SJSA1 (cell line): ENCODE results near the gene RTN4R. TPM values are rescaled to one million over a fixed set of nuclear protein-coding genes. Genes with fewer than 3 reads are reported as not detected.

ENCODE experiments used
- DNase-seq, 2 experiments: peaks; one replicate each; pipeline ENCODE4 v3.0.0-alpha.2; 2015 to 2020; ENCODE audit warnings: low spot score in 2 of 2, low read depth in 1 of 2
- H3K27ac ChIP-seq: fragments of 250-450 bp; sonication (Bioruptor Pico); 2 replicates; pipeline ENCODE4 v1.5.1; 2020; ENCODE audit warnings: mild to moderate bottlenecking, moderate library complexity
- H3K27me3 ChIP-seq: fragments of 250-450 bp; sonication (Bioruptor Pico); replicated peaks from 2 replicates; pipeline ENCODE4 v1.5.1; 2020; ENCODE audit warnings: mild to moderate bottlenecking, moderate library complexity
- H3K36me3 ChIP-seq: fragments of 250-450 bp; sonication (Bioruptor Pico); 2 replicates; pipeline ENCODE4 v1.5.1; 2020; ENCODE audit warnings: mild to moderate bottlenecking
- H3K4me1 ChIP-seq: fragments of 250-450 bp; sonication (Bioruptor Pico); replicated peaks from 2 replicates; pipeline ENCODE4 v1.6.1; 2021; ENCODE audit warnings: mild to moderate bottlenecking
- H3K4me3 ChIP-seq: fragments of 250-450 bp; sonication (Bioruptor Pico); 2 replicates; pipeline ENCODE4 v1.5.1; 2020; ENCODE audit warnings: mild to moderate bottlenecking
- H3K9me3 ChIP-seq: fragments of 250-450 bp; sonication (Bioruptor Pico); replicated peaks from 2 replicates; pipeline ENCODE4 v1.5.1; 2020; ENCODE audit warnings: mild to moderate bottlenecking
- total RNA-seq: library from RNA; depleted of rRNA; stranded (reverse); fragments of >200 nt; shearing (Covaris generic); gene quantifications from 2 replicates; pipeline ENCODE4 v1.2.3, GENCODE V29; 2014

The RTN4R gene
- total RNA-seq, 1 experiment from 2014 or later = 0.05 TPM

GRCh38 chr22:20236052-20236717 lies 31.9 kb downstream of the RTN4R start:
- Histone ChIP-seq H3K9me3 (no peaks in the 10 kb centered on the region), H3K4me1 (no peaks in the 10 kb centered on the region), H3K36me3 (no peaks in the 10 kb centered on the region), H3K27me3 (peaks cover 4% of the 10 kb centered on the region), H3K27ac (no peak overlapping the region), H3K4me3 (no peak overlapping the region)
- DNase-seq = no peak

GRCh38 chr22:20235389-20235991 lies 32.6 kb downstream of the RTN4R start:
- H3K27me3 ChIP-seq = peaks cover 6% of the 10 kb centered on the region
- no peak overlapping the region for H3K27ac ChIP-seq
- no peak overlapping the region for H3K4me3 ChIP-seq
- DNase-seq = no peak
- H3K9me3 ChIP-seq = no peaks in the 10 kb centered on the region
- no peaks in the 10 kb centered on the region for H3K36me3 ChIP-seq
- no peaks in the 10 kb centered on the region for H3K4me1 ChIP-seq

- DNase-seq = no peak
- no peaks in the 10 kb centered on the region for H3K36me3 ChIP-seq
- peaks cover 12% of the 10 kb centered on the region for H3K27me3 ChIP-seq
- no peaks in the 10 kb centered on the region for H3K4me1 ChIP-seq
- H3K27ac ChIP-seq = no peak overlapping the region
- H3K4me3 ChIP-seq = no peak overlapping the region
- H3K9me3 ChIP-seq = no peaks in the 10 kb centered on the region
Observed at GRCh38 chr22:20234760-20235388, 33.2 kb downstream of the RTN4R start.

- H3K4me1 ChIP-seq = no peaks in the 10 kb centered on the region
- H3K4me3 ChIP-seq = no peak overlapping the region
- peaks cover 17% of the 10 kb centered on the region for H3K27me3 ChIP-seq
- H3K9me3 ChIP-seq = no peaks in the 10 kb centered on the region
- no peak for DNase-seq
- no peak overlapping the region for H3K27ac ChIP-seq
- no peaks in the 10 kb centered on the region for H3K36me3 ChIP-seq
Observed at GRCh38 chr22:20234314-20234682, 33.8 kb downstream of the RTN4R start.

- DNase-seq = no peak
- Histone ChIP-seq H3K27me3 (peaks cover 24% of the 10 kb centered on the region), H3K4me1 (no peaks in the 10 kb centered on the region), H3K9me3 (no peaks in the 10 kb centered on the region), H3K4me3 (no peak overlapping the region), H3K36me3 (no peaks in the 10 kb centered on the region), H3K27ac (no peak overlapping the region)
Observed at GRCh38 chr22:20233351-20234313, 34.5 kb downstream of the RTN4R start.

GRCh38 chr22:20232781-20233180 lies 35.3 kb downstream of the RTN4R start:
- Histone ChIP-seq H3K4me1 (no peaks in the 10 kb centered on the region), H3K4me3 (no peak overlapping the region), H3K27me3 (peaks cover 32% of the 10 kb centered on the region), H3K9me3 (no peaks in the 10 kb centered on the region), H3K36me3 (no peaks in the 10 kb centered on the region), H3K27ac (no peak overlapping the region)
- DNase-seq = no peak

GRCh38 chr22:20232237-20232598 lies 35.9 kb downstream of the RTN4R start:
- DNase-seq = no peak
- no peaks in the 10 kb centered on the region for H3K9me3 ChIP-seq
- H3K27me3 ChIP-seq = peaks cover 32% of the 10 kb centered on the region
- H3K27ac ChIP-seq = no peak overlapping the region
- no peaks in the 10 kb centered on the region for H3K36me3 ChIP-seq
- no peak overlapping the region for H3K4me3 ChIP-seq
- H3K4me1 ChIP-seq = no peaks in the 10 kb centered on the region

GRCh38 chr22:20231514-20232236 lies 36.4 kb downstream of the RTN4R start:
- H3K27me3 ChIP-seq = peaks cover 32% of the 10 kb centered on the region
- no peaks in the 10 kb centered on the region for H3K4me1 ChIP-seq
- no peaks in the 10 kb centered on the region for H3K36me3 ChIP-seq

GRCh38 chr22:20230777-20231420 lies 37.2 kb downstream of the RTN4R start:
- no peak overlapping the region for H3K4me3 ChIP-seq
- peaks cover 31% of the 10 kb centered on the region for H3K27me3 ChIP-seq
- H3K27ac ChIP-seq = no peak overlapping the region
- H3K4me1 ChIP-seq = no peaks in the 10 kb centered on the region
- no peaks in the 10 kb centered on the region for H3K36me3 ChIP-seq
- no peaks in the 10 kb centered on the region for H3K9me3 ChIP-seq
- no peak for DNase-seq

More at GRCh38 chr22:20231514-20232236, 36.4 kb downstream of the RTN4R start:
- Histone ChIP-seq H3K9me3 (no peaks in the 10 kb centered on the region), H3K27ac (no peak overlapping the region), H3K4me3 (no peak overlapping the region)
- no peak for DNase-seq

GRCh38 chr22:20229916-20230775 lies 38.0 kb downstream of the RTN4R start:
- no peak overlapping the region for H3K4me3 ChIP-seq
- H3K4me1 ChIP-seq = no peaks in the 10 kb centered on the region
- H3K27ac ChIP-seq = no peak overlapping the region
- peaks cover 28% of the 10 kb centered on the region for H3K27me3 ChIP-seq
- no peaks in the 10 kb centered on the region for H3K36me3 ChIP-seq
- no peak for DNase-seq
- H3K9me3 ChIP-seq = no peaks in the 10 kb centered on the region

- Histone ChIP-seq H3K9me3 (no peaks in the 10 kb centered on the region), H3K4me3 (no peak overlapping the region), H3K27me3 (peaks cover 28% of the 10 kb centered on the region), H3K27ac (no peak overlapping the region), H3K4me1 (no peaks in the 10 kb centered on the region), H3K36me3 (no peaks in the 10 kb centered on the region)
- no peak for DNase-seq
Observed at GRCh38 chr22:20228939-20229272, 39.2 kb downstream of the RTN4R start.
